Occipital lobe (tissue), 3 donors: Measurements from ENCODE around the gene YWHAH. TPM values are rescaled to one million over a fixed set of nuclear protein-coding genes. Genes with fewer than 3 reads are reported as not detected.
"Not testable (repeated sequence)": the region's sequence is repeated elsewhere in the genome, so short reads cannot be mapped to it uniquely, and the experiment has no call there.

Source experiments
- DNase-seq: peaks from one replicate; lab custom pipeline; 2025; lab: John Stamatoyannopoulos, UW
- small RNA-seq: library from RNA; depleted of rRNA; stranded (forward); fragments of <200 nt; gene quantifications from one replicate; pipeline ENCODE3, GENCODE V24; 2014
- total RNA-seq: library from RNA; depleted of rRNA; stranded (reverse); fragments of >200 nt; gene quantifications from one replicate; pipeline ENCODE4 v1.2.3, GENCODE V29; 2014

YWHAH gene
- total RNA-seq, 1 donor from 2014 or later: 218 TPM

DNA sequence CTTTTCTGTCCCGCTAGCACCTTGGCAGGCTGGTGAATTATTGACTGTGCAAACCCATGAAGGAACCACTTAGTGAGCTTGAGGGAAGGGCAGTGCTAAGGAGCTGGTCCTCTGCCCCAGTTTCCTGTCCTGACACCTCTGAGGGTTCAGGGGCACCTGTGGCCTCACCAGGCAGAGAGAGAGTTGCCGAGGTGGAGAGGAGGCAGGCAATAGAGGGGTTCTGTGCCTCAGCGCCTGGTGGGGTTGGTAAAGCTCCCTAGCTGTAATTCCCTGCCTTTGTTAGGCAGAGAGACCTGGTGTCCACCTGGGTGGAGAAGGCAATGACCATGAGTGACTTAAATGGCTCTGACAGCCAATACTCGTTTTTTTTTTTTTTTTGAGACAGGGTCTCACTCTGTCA is 36.3 kb downstream of the YWHAH start:
- DNase-seq: no peak

DNA sequence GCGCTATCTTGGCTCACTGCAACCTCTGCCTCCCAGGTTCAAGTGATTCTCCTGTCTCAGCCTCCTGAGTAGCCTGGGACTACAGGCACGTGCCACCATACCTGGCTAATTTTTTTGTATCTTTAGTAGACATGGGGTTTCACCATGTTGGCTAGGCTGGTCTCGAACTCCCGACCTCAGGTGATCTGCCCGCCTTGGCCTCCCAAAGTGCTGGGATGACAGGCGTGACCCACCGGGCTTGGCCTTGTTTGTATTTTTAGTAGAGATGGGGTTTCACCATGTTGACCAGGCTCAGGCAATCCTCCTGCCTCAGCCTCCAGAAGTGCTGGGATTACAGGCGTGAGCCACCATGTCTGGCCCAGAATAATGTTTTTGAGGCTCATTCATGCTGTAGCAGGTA is 37.6 kb downstream of the YWHAH start:
- not testable (repeated sequence) for DNase-seq

DNA sequence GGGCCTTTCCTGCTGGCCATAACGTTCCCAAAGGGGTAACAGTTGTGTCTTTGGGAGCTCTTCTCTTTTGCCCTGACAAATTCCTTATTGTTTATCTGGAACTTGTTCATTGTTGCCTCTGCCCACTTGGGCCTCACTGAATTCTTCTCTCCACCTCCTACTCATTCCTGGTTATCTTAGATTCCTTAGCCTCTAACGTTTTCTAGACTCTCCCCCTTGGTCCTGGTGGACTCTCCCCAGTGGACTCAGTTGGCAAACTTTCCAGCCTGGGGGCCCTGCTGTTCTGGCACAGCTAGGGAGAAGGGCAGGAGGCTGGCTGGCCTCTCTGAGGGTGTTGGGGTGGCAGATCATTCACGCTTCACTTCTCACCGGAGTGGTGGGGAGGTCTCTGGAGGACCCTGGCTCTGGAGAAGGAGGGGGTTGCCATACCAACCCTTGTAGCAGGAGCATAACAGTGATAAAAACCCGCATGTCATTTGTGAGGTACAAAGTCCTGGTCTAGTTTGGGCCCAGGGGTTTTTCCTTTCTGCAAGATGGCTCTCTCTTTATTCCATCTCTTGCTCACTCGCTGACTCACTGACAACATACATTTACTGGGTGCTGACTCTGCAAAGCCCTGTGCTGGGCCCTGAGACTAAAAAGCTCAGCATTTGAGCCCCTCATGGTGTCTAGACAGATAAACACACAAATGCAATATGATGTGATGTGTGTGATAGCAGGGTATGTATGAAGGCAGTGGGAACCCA is 39.7 kb downstream of the YWHAH start:
- no peak for DNase-seq

DNA sequence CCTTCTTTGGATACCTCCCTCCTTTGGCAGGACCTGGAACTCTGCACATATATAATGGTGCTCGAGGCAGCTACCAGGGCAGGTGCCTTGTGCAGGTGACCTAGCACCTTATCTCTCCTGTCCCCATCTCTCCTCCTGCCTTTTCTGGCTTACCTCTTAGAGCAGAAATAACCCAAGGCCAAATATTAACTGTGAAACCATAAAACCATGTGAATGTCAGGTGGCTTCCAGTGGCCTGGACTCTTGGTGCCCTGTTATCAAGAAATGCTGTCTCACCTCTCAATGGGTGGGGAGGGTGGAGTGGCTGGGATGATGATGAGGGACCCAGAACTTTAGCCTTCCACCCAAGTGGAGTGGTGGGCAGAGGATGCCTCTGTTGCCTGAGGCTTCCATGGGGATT is 42.9 kb downstream of the YWHAH start:
- no peak for DNase-seq

DNA sequence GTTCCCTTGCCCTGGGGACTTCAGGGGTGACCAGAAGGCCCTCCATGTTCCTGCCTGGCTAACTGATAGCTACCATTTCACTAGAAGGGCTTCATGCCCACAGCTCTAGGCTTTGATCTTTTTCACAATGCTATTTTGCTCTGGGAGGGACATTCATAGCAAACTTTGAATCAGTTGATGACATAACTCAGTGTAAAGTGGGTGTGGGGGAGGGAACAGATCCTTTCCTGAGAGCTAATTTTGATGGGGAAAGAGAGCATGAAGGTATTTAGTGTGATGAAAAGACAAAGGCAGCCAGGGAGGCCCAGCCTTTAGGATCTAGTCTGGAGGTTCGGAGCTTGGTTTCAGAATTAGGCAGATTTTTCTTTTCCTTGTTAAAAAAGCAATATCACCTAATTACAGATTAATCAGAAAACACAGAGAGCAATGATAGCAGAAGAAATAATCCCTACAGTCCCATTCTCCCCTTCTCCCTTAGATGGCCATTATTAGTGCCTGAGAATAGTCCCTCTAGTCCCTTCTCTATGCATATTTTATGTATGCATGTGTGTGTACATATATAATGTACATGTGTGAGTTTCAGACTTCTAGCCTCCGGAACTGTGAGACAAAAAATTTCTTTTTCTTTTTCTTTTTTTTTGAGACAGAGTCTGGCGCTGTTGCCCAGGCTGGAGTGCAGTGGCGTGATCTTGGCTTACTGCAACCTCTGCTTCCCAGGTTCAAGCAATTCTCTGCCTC is 46.9 kb downstream of the YWHAH start:
- no peak for DNase-seq

DNA sequence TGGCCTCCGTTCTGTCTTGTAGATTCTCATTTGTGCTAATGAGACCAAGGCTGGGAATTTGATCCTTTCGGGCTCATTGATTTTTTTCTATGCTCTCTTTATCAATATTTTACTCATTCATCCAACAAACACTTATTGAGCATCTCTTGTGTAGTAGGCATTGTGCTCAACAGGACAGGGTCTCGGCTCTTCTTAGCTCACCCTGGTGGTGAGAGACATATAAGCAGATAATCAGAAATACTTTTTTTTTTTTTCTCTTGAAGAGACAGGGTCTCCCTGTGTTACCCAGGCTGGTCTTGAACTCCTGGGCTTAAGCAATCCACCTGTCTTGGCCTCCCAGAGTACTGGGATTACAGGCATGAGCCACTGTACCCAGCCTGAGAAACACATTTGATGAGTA is 50.7 kb downstream of the YWHAH start:
- no peak for DNase-seq

GRCh38 chr22:31995807-31996206 is 51.5 kb downstream of the YWHAH start:
- DNase-seq: no peak

DNA sequence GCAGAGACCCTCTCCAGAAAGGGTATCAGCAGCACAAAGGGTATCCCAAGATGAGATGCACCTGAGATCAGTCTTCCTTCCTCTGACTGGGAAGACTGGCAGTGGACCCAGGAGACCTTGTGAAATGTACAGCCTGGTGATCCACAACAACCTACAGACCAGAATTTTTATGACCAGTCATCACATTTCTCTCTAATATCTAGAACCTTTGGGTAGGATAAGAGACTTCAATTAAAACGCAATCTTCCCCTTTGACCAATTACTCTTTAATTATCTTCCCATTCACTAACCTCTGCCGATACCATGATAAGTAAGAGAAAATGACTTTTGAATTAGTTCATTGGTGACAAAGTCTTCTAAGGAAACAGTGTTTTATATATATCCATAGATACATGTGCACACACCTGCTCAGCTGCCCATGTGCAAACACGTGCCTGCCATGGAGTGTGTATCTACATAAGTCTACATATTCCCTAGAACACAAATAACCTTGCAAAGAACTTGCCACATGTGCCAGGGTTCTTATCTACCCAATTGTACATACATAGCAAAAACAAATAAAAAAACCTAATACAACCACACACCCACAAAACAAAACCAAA is 54.5 kb downstream of the YWHAH start:
- DNase-seq: no peak

GRCh38 chr22:32000181-32000580 is 55.8 kb downstream of the YWHAH start:
- DNase-seq: no peak

- DNase-seq: no peak
These were observed 61.1 kb downstream of the YWHAH start for GRCh38 chr22:32005453-32005852.

Small RNA genes within 50 kb of the gene (small RNA-seq; reads per million reads assigned to genes)
- not detected for gene RN7SL305P

Other genes with a start within 250 kb of the YWHAH start
- gene PRR14L, start 194.4 kb upstream of the YWHAH start, total RNA-seq: 29.8 TPM
- gene DEPDC5, start 190.5 kb upstream of the YWHAH start, total RNA-seq: 24.6 TPM
- not detected for gene SLC5A1, start 98.7 kb downstream of the YWHAH start, total RNA-seq
- not detected for gene C22orf42, start 214.8 kb downstream of the YWHAH start, total RNA-seq